Neural cell (in vitro differentiated cells): ENCODE results near the gene MARK1. TPM values are rescaled to one million over a fixed set of nuclear protein-coding genes. Genes with fewer than 3 reads are reported as not detected.

Experiments
- H2AFZ ChIP-seq: fragments of 200-600, 300-800 bp; sonication (generic), shearing (Covaris generic); 2 replicates; pipeline ENCODE4 v1.6.0; 2014; ENCODE audit warnings: low read depth, mild to moderate bottlenecking, antibody characterized with exemption, low read length, moderate library complexity
- H3F3A ChIP-seq: fragments of 200-600 bp; shearing (Covaris generic); 2 replicates; pipeline ENCODE4 v1.6.1; 2016; ENCODE audit warnings: mild to moderate bottlenecking, moderate library complexity, mixed read lengths, antibody characterized with exemption, low read length; ENCODE audit not compliant: insufficient read depth, poor library complexity, severe bottlenecking
- H3K27ac ChIP-seq: fragments of 200-600, 300-800 bp; sonication (generic), shearing (Covaris generic); 2 replicates; pipeline ENCODE4 v1.5.1; 2014; ENCODE audit warnings: mild to moderate bottlenecking, low read length, moderate library complexity
- H3K27me3 ChIP-seq: fragments of 300-800, 200-600 bp; sonication (generic), shearing (Covaris generic); 2 replicates; pipeline ENCODE4 v1.6.0; 2014; ENCODE audit warnings: mild to moderate bottlenecking, low read depth, low read length, moderate library complexity; ENCODE audit not compliant: insufficient read depth
- H3K36me3 ChIP-seq: fragments of 300-800, 200-600 bp; sonication (generic), shearing (Covaris generic); 2 replicates; pipeline ENCODE4 v1.5.1; 2014; ENCODE audit warnings: mild to moderate bottlenecking, antibody characterized with exemption, low read length, moderate library complexity; ENCODE audit not compliant: insufficient read depth
- H3K4me2 ChIP-seq: fragments of 300-800, 200-600 bp; sonication (generic), shearing (Covaris generic); 2 replicates; pipeline ENCODE4 v1.6.0; 2014; ENCODE audit warnings: mild to moderate bottlenecking, low read length
- H3K4me3 ChIP-seq: fragments of 300-800, 200-600 bp; sonication (generic), shearing (Covaris generic); 2 replicates; pipeline ENCODE4 v1.5.1; 2014; ENCODE audit warnings: mild to moderate bottlenecking, low read length, moderate library complexity
- H3K79me2 ChIP-seq: fragments of 200-600 bp; shearing (Covaris generic); replicated peaks from 2 replicates; pipeline ENCODE4 v1.6.0; 2014; ENCODE audit warnings: mild to moderate bottlenecking, low read length, moderate library complexity; ENCODE audit not compliant: insufficient read depth
- H3K9ac ChIP-seq: fragments of 300-800, 200-600 bp; sonication (generic), shearing (Covaris generic); 2 replicates; pipeline ENCODE4 v1.6.1; 2016; ENCODE audit warnings: mild to moderate bottlenecking, low read length, mixed read lengths
- H3K9me2 ChIP-seq: fragments of 200-600 bp; shearing (Covaris generic); 2 replicates; pipeline ENCODE4 v1.6.1; 2016; ENCODE audit warnings: mild to moderate bottlenecking, low read length, mixed read lengths; ENCODE audit not compliant: insufficient read depth
- H3K9me3 ChIP-seq: fragments of 200-600, 300-800 bp; sonication (generic), shearing (Covaris generic); 2 replicates; pipeline ENCODE4 v1.6.1; 2016; ENCODE audit warnings: mild to moderate bottlenecking, mixed run types, low read length, moderate library complexity, mixed read lengths
- H4K20me1 ChIP-seq: fragments of 200-600 bp; shearing (Covaris generic); 2 replicates; pipeline ENCODE4 v1.6.1; 2016; ENCODE audit warnings: mild to moderate bottlenecking, mixed run types; ENCODE audit not compliant: insufficient read depth
- CTCF ChIP-seq: fragments of 450-650 bp; IDR thresholded peaks from 2 replicates; pipeline ENCODE4 v1.5.1; 2014; ENCODE audit warnings: antibody characterized with exemption, mild to moderate bottlenecking, moderate library complexity; ENCODE audit not compliant: poor library complexity, severe bottlenecking
- EP300 ChIP-seq: fragments of 450-650 bp; conservative IDR thresholded peaks from 2 replicates; pipeline ENCODE4 v1.6.1; 2014; ENCODE audit warnings: antibody characterized with exemption, mild to moderate bottlenecking, moderate library complexity; ENCODE audit not compliant: poor library complexity, severe bottlenecking
- EZH2 ChIP-seq: fragments of 200-600, 300-800 bp; shearing (Covaris generic), sonication (generic); IDR thresholded peaks from 2 replicates; pipeline ENCODE4 v1.6.1; 2014; ENCODE audit warnings: antibody characterized with exemption, low read length, borderline replicate concordance, mild to moderate bottlenecking; ENCODE audit not compliant: insufficient read depth, poor library complexity, severe bottlenecking
- MXI1 ChIP-seq: fragments of 450-650 bp; conservative IDR thresholded peaks from 2 replicates; pipeline ENCODE4 v1.6.1; 2014; ENCODE audit warnings: antibody characterized with exemption, mild to moderate bottlenecking; ENCODE audit not compliant: poor library complexity, severe bottlenecking
- POLR2AphosphoS5 ChIP-seq: IDR thresholded peaks from 2 replicates; pipeline ENCODE4 v1.6.1; 2012
- RAD21 ChIP-seq: fragments of 450-650 bp; conservative IDR thresholded peaks from 2 replicates; pipeline ENCODE4 v1.6.1; 2014; ENCODE audit warnings: antibody characterized with exemption, mild to moderate bottlenecking, moderate library complexity
- REST ChIP-seq: IDR thresholded peaks from 2 replicates; pipeline ENCODE4 v1.6.1; 2012; ENCODE audit warnings: borderline replicate concordance
- SMC3 ChIP-seq: fragments of 450-650 bp; conservative IDR thresholded peaks from 2 replicates; pipeline ENCODE4 v1.6.1; 2014; ENCODE audit warnings: antibody characterized with exemption, mild to moderate bottlenecking, moderate library complexity; ENCODE audit not compliant: poor library complexity
- TAF1 ChIP-seq: IDR thresholded peaks from 2 replicates; pipeline ENCODE4 v1.6.1; 2012; ENCODE audit warnings: low read depth
- polyA plus RNA-seq: library from polyadenylated mRNA; depleted of rRNA; stranded (reverse); fragments of >200 nt; gene quantifications from 2 replicates; pipeline ENCODE4 v1.2.3, GENCODE V29; 2014

Gene MARK1
- polyA plus RNA-seq, 1 donor from 2014 or later, result 38.6 TPM

GRCh38 chr1:220695426-220695825, 167.5 kb downstream of the MARK1 start:
- Histone ChIP-seq H2AFZ (no peak overlapping the region), H4K20me1 (no peaks in the 10 kb centered on the region), H3K4me3 (no peak overlapping the region), H3F3A (no peaks in the 10 kb centered on the region), H3K9ac (no peak overlapping the region), H3K79me2 (no peaks in the 10 kb centered on the region), H3K9me3 (no peaks in the 10 kb centered on the region), H3K9me2 (no peaks in the 10 kb centered on the region), H3K27me3 (peaks cover 15% of the 10 kb centered on the region), H3K4me2 (no peak overlapping the region), H3K36me3 (no peaks in the 10 kb centered on the region), H3K27ac (no peak overlapping the region)
- TF ChIP-seq POLR2AphosphoS5 (no peak), TAF1 (no peak), CTCF (no peak), SMC3 (no peak), EP300 (no peak)

GRCh38 chr1:220696226-220696862, 168.4 kb downstream of the MARK1 start:
- Histone ChIP-seq H4K20me1 (no peaks in the 10 kb centered on the region), H3K27ac (no peak overlapping the region), H3K4me2 (no peak overlapping the region), H3K9me3 (no peaks in the 10 kb centered on the region), H3F3A (no peaks in the 10 kb centered on the region), H3K9me2 (no peaks in the 10 kb centered on the region), H3K27me3 (peaks cover 6% of the 10 kb centered on the region), H3K36me3 (no peaks in the 10 kb centered on the region), H3K4me3 (no peak overlapping the region), H3K9ac (no peak overlapping the region), H3K79me2 (no peaks in the 10 kb centered on the region), H2AFZ (no peak overlapping the region)
- no peak for TF ChIP-seq MXI1
- no peak for TF ChIP-seq EP300
- TF ChIP-seq SMC3, result no peak
- no peak for TF ChIP-seq TAF1
- TF ChIP-seq POLR2AphosphoS5, result no peak
- TF ChIP-seq EZH2, result no peak
- no peak for TF ChIP-seq REST
- no peak for TF ChIP-seq CTCF
- TF ChIP-seq RAD21, result no peak
